Measurements from ENCODE around the gene TSHZ3. TPM values are rescaled to one million over a fixed set of nuclear protein-coding genes. Genes with fewer than 3 reads are reported as not detected.
A peak's percentile ranks its signal among the peaks of the same experiment; 100 is the strongest.

TSHZ3 gene
- total and polyA plus RNA-seq, 2 of the 13 experiments (the other 11 are each of a cell fraction or from before 2014, with no cell fraction given): not detected

GRCh38 chr19:31329819-31330218, 19.4 kb downstream of the TSHZ3 start:
- H3K27me3 ChIP-seq (ENCODE audit: control insufficient read depth in 1 of 2, insufficient read depth in 2 of 2, low read length in 2 of 2): peaks cover 0 to 5% of the 10 kb centered on the region in 2 experiments; a peak in 2 of 5 replicates
- no peaks in the 10 kb centered on the region for H3K9me3 ChIP-seq (ENCODE audit: low read length)
- H4K20me1 ChIP-seq (ENCODE audit: insufficient read depth, low read length): no peaks in the 10 kb centered on the region
- no peaks in the 10 kb centered on the region for H3K4me1 ChIP-seq (ENCODE audit: insufficient read depth, low read length)
- no TSS peak for BruUV-seq (replicated peaks)
- ChIA-PET CTCF (ENCODE audit: low intra/inter-chr PET ratio, low total read pairs) (no interaction called here), POLR2A (no interaction called here)
- H3K9ac ChIP-seq (ENCODE audit: insufficient read depth, low read depth, low read length): no peak overlapping the region
- no peak for TF ChIP-seq DPF2 (CRISPR knock-in tag; IDR thresholded peaks at IDR 0.05; ENCODE audit: borderline replicate concordance, low read depth)
- peak; percentile 52; the same call in 1 of the 2 replicates for TF ChIP-seq MAFF (IDR thresholded peaks at IDR 0.05; ENCODE audit: low read depth, low read length)
- peak; percentile 32 to 56; a peak in 3 of 4 replicates for TF ChIP-seq MAFK (conservative IDR thresholded peaks at IDR 0.05 in 1 of 2, IDR thresholded peaks at IDR 0.05 in 1 of 2; ENCODE audit: low read length in 2 of 2)
- no peak for TF ChIP-seq NKX3-1 (CRISPR knock-in tag; IDR thresholded peaks at IDR 0.05)
- no peak for TF ChIP-seq ZNF333 (CRISPR knock-in tag; IDR thresholded peaks at IDR 0.05; ENCODE audit: borderline replicate concordance)
- no peak for TF ChIP-seq TBX3 (IDR thresholded peaks at IDR 0.05; ENCODE audit: borderline replicate concordance)
- no peak for TF ChIP-seq SPEN (CRISPR knock-in tag; IDR thresholded peaks at IDR 0.05; ENCODE audit: low read depth)
- no peak for TF ChIP-seq USF2 (IDR thresholded peaks at IDR 0.05; ENCODE audit: low read depth, low read length)
- TF ChIP-seq USF2 (CRISPR knock-in tag; IDR thresholded peaks at IDR 0.05; ENCODE audit: borderline replicate concordance): no peak
- no peak for TF ChIP-seq ZNF260 (CRISPR knock-in tag; IDR thresholded peaks at IDR 0.05; ENCODE audit: borderline replicate concordance, low read depth)
- TF ChIP-seq ZBTB37 (CRISPR knock-in tag; IDR thresholded peaks at IDR 0.05): no peak
- TF ChIP-seq ZNF839 (CRISPR knock-in tag; IDR thresholded peaks at IDR 0.05; ENCODE audit: borderline replicate concordance): no peak
- no peak for TF ChIP-seq NFYB (CRISPR knock-in tag; IDR thresholded peaks at IDR 0.05)
- TF ChIP-seq ZNF367 (CRISPR knock-in tag; IDR thresholded peaks at IDR 0.05; ENCODE audit: borderline replicate concordance): no peak
- no peak for TF ChIP-seq LCORL (IDR thresholded peaks at IDR 0.05)
- TF ChIP-seq LCORL (CRISPR knock-in tag; IDR thresholded peaks at IDR 0.05): no peak
- no peak for TF ChIP-seq RAD51 (IDR thresholded peaks at IDR 0.05; ENCODE audit: borderline replicate concordance)
- TF ChIP-seq ZSCAN9 (CRISPR knock-in tag; IDR thresholded peaks at IDR 0.05; ENCODE audit: borderline replicate concordance): no peak
- H3K4me2 ChIP-seq (ENCODE audit: low read depth, low read length): no peak overlapping the region
- in situ Hi-C loops (cut with HindIII; ENCODE audit: extremely low pct_ligation_motif_present, low pct_unique_long_range_greater_than_20kb) (no loop called here), intact Hi-C loops (cut with micrococcal nuclease; ENCODE audit: unreplicated experiment) (no loop called here)
- H2AFZ ChIP-seq (ENCODE audit: low read length): no peak overlapping the region
- no peaks in the 10 kb centered on the region for H3K36me3 ChIP-seq (replicated peaks in 1 of 2; ENCODE audit: control insufficient read depth in 1 of 2, insufficient read depth in 2 of 2, low read length in 2 of 2)
- DNase-seq (ENCODE audit: low spot score) (no peak), FAIRE-seq (no peak), ATAC-seq (no peak)
- H3K4me3 ChIP-seq (replicated peaks in 1 of 3; ENCODE audit: insufficient read depth in 1 of 3, low read depth in 2 of 3, low read length in 3 of 3): no peak overlapping the region
- no peak overlapping the region for H3K27ac ChIP-seq (ENCODE audit: extremely low read length, insufficient read depth, low read length)
- 42% methylated on average over 4 of the region's 4 CpGs for WGBS (ENCODE audit: low lambda C conversion rate)
- no peaks in the 10 kb centered on the region for H3K79me2 ChIP-seq (ENCODE audit: insufficient read depth, low read length)

Data from HepG2 (cell line).